ENCODE data around the gene PKD1L1.

- TF ChIP-seq CTCF (IDR thresholded peaks at IDR 0.05) (no peak), GABPA (IDR thresholded peaks at IDR 0.05; ENCODE audit: low read depth) (no peak)
Observed at GRCh38 chr7:47936323-47936722, 11.9 kb downstream of the PKD1L1 start.

Data from SK-N-SH (cell line).